Tibial artery (tissue), 4 donors: ENCODE data around the gene TBC1D24.
"Not testable (repeated sequence)": the region's sequence is repeated elsewhere in the genome, so short reads cannot be mapped to it uniquely, and the experiment has no call there.

Experiments used
- DNase-seq, 2 donors: peaks; one replicate each; pipeline ENCODE4 v3.0.0-alpha.2; 2019
- H3K27ac ChIP-seq, 2 donors: fragments of 200-600 bp; sonication (generic) in 1 of 2; 1 replicate in 1 of 2; 2 replicates in 1 of 2; pipeline ENCODE4 v1.5.1; 2018 to 2019; ENCODE audit warnings: mild to moderate bottlenecking in 1 of 2
- H3K27me3 ChIP-seq, 2 donors: fragments of 200-600 bp; sonication (generic) in 1 of 2; one replicate each; pipeline versions ENCODE4 v1.5.1 to v1.6.0; 2016 to 2019
- H3K36me3 ChIP-seq, 3 donors: fragments of 200-600 bp; sonication (generic) in 2 of 3; one replicate each; pipeline ENCODE4 v1.5.1; 2016 to 2019; ENCODE audit warnings: mild to moderate bottlenecking in 2 of 3
- H3K4me1 ChIP-seq, 4 donors: fragments of 200-600 bp; sonication (generic) in 2 of 4; 1 replicate in 3 of 4; 2 replicates in 1 of 4; pipeline ENCODE4 v1.5.1; 2016 to 2019
- H3K4me3 ChIP-seq, 2 donors: fragments of 200-600 bp; sonication (generic) in 1 of 2; 1 replicate in 1 of 2; 2 replicates in 1 of 2; pipeline ENCODE4 v1.5.1; 2018 to 2019; ENCODE audit warnings: mild to moderate bottlenecking in 2 of 2
- H3K9me3 ChIP-seq, 3 donors: fragments of 200-600 bp; sonication (generic) in 1 of 3; one replicate each; pipeline ENCODE4 v1.5.1; 2016 to 2019
- intact Hi-C: fragments of 100-400 bp; cut with DNase I; formaldehyde crosslinking; loops from one replicate; pipeline ENCODE4 v1.15.0; 2023; ENCODE audit warnings: low total_unique reads
- TF ChIP-seq, protein P1 (sequence below), 2 experiments: fragments of 200-600 bp in 1 of 2; fragments of 450-650 bp in 1 of 2; IDR thresholded peaks; one replicate each; pipeline ENCODE4 v1.5.1; 2017 to 2019; ENCODE audit warnings: antibody characterized with exemption in 2 of 2, mild to moderate bottlenecking in 1 of 2, moderate library complexity in 1 of 2

TBC1D24 gene

DNA sequence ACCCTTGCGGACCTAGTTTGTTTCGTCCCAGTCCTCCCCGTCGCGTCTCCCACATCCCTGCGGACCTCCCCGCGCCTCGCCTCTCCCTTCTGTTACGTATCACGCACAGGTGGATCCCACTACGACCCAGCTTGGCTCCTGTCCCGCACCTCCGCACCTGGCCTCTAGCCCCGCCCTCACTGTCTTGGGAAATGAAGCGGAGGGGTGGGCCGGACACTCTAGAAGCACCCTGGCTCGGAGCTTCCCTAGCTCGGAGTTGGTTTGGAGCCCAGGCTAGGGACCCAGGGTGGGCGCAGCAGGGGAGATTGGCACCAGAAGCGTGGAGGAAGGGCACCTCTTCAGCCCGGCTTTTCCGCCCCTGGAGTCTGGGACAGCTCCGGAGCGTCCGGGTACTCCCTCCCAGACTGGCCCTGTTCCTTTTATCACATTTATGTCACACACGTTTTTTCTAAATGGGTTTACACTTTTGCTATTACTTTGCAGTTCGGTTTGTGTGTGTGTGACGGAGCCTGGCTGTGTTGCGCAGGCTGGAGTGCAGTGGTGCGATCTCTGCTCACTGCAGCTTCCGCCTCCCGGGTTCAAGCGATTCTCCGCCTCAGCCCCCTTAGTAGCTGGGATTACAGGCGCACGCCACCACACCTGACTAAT lies 57.7 kb downstream of the TBC1D24 start:
- DNase-seq: peak; percentile 67 to 87
- H3K4me1 ChIP-seq: peaks cover 0 to 22% (median 10%) of the 10 kb centered on the region in 4 donors
- H3K36me3 ChIP-seq: peaks cover 6 to 23% (median 12%) of the 10 kb centered on the region in 3 donors
- intact Hi-C loops: no loop called here
- TF ChIP-seq, protein P1, sequence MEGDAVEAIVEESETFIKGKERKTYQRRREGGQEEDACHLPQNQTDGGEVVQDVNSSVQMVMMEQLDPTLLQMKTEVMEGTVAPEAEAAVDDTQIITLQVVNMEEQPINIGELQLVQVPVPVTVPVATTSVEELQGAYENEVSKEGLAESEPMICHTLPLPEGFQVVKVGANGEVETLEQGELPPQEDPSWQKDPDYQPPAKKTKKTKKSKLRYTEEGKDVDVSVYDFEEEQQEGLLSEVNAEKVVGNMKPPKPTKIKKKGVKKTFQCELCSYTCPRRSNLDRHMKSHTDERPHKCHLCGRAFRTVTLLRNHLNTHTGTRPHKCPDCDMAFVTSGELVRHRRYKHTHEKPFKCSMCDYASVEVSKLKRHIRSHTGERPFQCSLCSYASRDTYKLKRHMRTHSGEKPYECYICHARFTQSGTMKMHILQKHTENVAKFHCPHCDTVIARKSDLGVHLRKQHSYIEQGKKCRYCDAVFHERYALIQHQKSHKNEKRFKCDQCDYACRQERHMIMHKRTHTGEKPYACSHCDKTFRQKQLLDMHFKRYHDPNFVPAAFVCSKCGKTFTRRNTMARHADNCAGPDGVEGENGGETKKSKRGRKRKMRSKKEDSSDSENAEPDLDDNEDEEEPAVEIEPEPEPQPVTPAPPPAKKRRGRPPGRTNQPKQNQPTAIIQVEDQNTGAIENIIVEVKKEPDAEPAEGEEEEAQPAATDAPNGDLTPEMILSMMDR (IDR thresholded peaks at IDR 0.05): no peak
- no peaks in the 10 kb centered on the region for H3K27me3 ChIP-seq
- peak overlapping the region; percentile 98 to 99 for H3K27ac ChIP-seq
- H3K4me3 ChIP-seq: peak overlapping the region; percentile 72 to 84
- no peaks in the 10 kb centered on the region for H3K9me3 ChIP-seq

- Histone ChIP-seq H3K4me1 (peaks cover 0 to 22% (median 10%) of the 10 kb centered on the region in 4 donors), H3K4me3 (peak overlapping the region; percentile 72 to 84)
- intact Hi-C loops: not testable (repeated sequence)
Measured at GRCh38 chr16:2533142-2533755, 58.3 kb downstream of the TBC1D24 start.

GRCh38 chr16:2533912-2534311 lies 59.0 kb downstream of the TBC1D24 start:
- no peak for DNase-seq
- peak overlapping the region in 1 of 2 donors; percentile 99 for H3K27ac ChIP-seq

More at GRCh38 chr16:2533142-2533755, 58.3 kb downstream of the TBC1D24 start:
- not testable (repeated sequence) for H3K9me3 ChIP-seq, H3K27me3 ChIP-seq, DNase-seq
- Histone ChIP-seq H3K36me3 (peaks cover under 1 to 17% (median 6%) of the 10 kb centered on the region in 3 donors), H3K27ac (peak overlapping the region; percentile 98 to 99)

DNA sequence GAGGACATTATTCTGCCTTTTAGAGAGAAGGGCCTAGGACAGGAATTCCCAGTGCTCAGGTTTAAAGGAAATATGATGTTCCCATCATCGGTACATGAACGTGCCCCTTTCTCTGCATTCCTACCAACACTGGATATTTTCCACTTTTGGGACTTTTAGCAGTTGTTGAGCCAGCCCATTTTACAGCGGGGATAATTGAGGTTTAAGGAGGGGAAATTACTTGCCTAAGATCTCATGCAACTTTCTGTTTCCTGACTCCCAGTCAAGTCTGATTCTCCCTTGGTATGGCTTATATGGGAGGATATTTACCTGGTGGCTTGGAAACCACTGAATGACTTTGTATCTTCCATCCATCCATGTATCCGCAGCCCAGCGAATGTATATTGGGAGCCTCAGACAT lies 59.4 kb downstream of the TBC1D24 start:
- DNase-seq, H3K27me3 ChIP-seq, intact Hi-C loops, H3K4me3 ChIP-seq, H3K27ac ChIP-seq, H3K36me3 ChIP-seq, H3K9me3 ChIP-seq: not testable (repeated sequence)
- H3K4me1 ChIP-seq: peaks cover 0 to 30% (median 18%) of the 10 kb centered on the region in 4 donors

More at GRCh38 chr16:2533912-2534311, 59.0 kb downstream of the TBC1D24 start:
- peaks cover 0 to 10% (median 0%) of the 10 kb centered on the region in 3 donors for H3K36me3 ChIP-seq
- H3K27me3 ChIP-seq: no peaks in the 10 kb centered on the region
- peaks cover 0 to 25% (median 14%) of the 10 kb centered on the region in 4 donors for H3K4me1 ChIP-seq
- H3K4me3 ChIP-seq: no peak overlapping the region
- intact Hi-C loops: no loop called here
- no peaks in the 10 kb centered on the region for H3K9me3 ChIP-seq
- TF ChIP-seq, protein P1 (IDR thresholded peaks at IDR 0.05): no peak

DNA sequence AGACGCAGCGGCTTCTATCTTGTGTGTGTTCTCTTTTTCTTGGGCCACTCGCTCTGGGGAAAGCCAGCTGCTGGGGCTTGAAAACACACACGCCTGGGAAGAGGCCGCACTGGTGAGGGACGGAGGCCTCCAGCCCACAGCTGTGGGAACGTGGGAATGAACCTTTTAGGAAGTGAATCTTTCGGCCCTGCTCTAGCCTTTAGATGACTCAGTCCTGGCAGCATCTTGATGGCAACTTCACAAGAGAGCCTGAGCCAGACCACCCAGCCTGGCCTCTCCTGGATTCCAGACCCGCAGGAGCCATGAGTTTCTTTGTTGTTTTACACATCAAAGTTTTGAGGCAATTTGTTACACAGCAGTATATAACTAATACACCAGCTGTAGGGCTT lies 60.7 kb downstream of the TBC1D24 start:
- intact Hi-C loops: no loop called here
- H3K27me3 ChIP-seq: no peaks in the 10 kb centered on the region
- H3K4me3 ChIP-seq: no peak overlapping the region
- H3K9me3 ChIP-seq: no peaks in the 10 kb centered on the region
- peak overlapping the region in 1 of 2 donors; percentile 34 for H3K27ac ChIP-seq
- TF ChIP-seq, protein P1 (IDR thresholded peaks at IDR 0.05): no peak
- peak; percentile 66 to 79 for DNase-seq
- peaks cover 0 to 5% (median 0%) of the 10 kb centered on the region in 3 donors for H3K36me3 ChIP-seq
- peaks cover 0 to 43% (median 31%) of the 10 kb centered on the region in 4 donors for H3K4me1 ChIP-seq

DNA sequence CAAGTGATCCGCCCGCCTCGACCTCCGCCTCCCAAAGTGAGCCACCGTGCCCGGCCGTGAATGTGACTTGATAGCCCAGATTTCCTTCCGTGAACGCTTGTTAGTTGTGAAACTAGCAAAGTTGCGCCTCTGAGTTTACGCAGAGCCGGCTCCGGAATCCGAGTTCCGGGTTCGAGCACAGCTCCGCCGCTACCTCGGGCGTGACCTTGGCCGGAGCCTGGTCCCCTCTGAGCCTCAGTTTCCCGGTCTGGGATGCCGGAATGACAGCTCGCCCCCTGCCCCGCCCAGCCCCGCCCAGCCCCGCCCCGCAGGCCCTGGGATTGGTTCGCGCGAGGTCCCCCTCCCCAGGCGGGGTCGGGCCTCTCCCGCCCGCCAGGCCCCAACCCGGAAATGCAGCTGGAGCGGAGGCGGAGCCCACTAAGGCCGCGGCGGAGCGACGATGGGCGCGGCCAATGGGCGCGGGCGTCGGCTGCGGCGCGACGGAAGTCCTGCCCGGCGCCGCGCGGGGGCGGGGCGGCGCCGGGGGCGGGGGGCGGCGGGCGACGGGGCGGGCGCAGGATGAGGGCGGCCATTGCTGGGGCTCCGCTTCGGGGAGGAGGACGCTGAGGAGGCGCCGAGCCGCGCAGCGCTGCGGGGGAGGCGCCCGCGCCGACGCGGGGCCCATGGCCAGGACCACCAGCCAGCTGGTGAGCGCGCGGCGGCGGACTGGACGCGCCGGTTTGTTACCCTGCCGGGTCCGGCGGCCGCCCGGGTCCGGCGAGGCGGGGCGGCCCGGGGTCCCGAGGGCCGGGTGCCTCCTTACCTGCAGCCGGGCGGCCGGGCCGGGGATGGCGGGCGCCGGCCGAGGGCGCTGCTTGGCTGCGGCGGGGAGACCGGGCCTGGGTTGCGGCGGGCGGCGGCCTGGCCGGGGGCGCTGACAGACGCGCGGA lies 62.8 kb downstream of the TBC1D24 start, which contains the start of gene PDPK1:
PDPK1 (plus strand) TSS at position 571 of the 929 bp plus-strand sequence; CDS start at position 663, 92 bp downstream.
- Histone ChIP-seq H3K27me3 (no peaks in the 10 kb centered on the region), H3K9me3 (no peaks in the 10 kb centered on the region), H3K27ac (peak within 1 kb of the TSS; percentile 76 to 85), H3K4me3 (peak within 1 kb of the TSS; percentile 62 to 78), H3K4me1 (peaks cover 0 to 45% (median 31%) of the 10 kb centered on the region in 4 donors), H3K36me3 (peaks cover 0 to 8% (median 0%) of the 10 kb centered on the region in 3 donors)
- intact Hi-C loops: no loop called here
- TF ChIP-seq, protein P1 (IDR thresholded peaks at IDR 0.05): peak in 1 of 2 experiments; percentile 21
- peak; percentile 90 to 97 for DNase-seq

DNA sequence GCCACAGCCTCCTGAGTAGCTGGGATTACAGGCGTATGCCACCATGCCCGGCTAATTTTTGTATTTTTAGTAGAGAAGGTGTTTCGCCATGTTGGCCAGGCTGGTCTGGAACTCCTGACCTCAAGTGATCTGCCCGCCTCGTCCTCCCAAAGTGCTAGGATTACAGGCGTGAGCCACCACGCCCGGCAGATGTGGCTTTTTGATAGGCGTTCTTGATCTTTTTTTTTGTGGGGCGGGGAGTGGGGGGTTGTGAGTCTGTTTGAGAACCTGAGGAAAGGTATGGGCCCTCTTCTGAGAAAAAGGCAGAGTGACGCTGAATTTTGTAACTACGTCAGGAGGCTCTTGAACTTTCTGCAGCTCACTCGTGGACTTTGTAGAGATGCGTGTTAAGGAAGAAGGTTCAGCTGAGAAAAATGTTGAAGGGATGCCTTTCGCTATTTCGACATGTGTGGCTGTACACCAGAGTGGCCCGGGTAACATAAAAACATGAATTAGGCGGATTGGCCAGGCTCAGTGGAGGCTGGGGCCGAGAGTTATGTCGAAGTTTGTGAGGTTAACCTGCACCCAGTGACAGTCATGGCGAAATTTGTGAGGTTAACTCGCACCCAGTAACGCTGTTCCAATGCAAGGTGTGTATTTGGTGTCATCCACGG lies 64.4 kb downstream of the TBC1D24 start:
- DNase-seq, intact Hi-C loops, H3K27ac ChIP-seq, H3K27me3 ChIP-seq, H3K36me3 ChIP-seq, H3K9me3 ChIP-seq: not testable (repeated sequence)
- peaks cover 0 to 41% (median 31%) of the 10 kb centered on the region in 4 donors for H3K4me1 ChIP-seq
- H3K4me3 ChIP-seq: peak overlapping the region; percentile 62 to 78

- H3K27me3 ChIP-seq, DNase-seq, intact Hi-C loops, H3K4me3 ChIP-seq, H3K9me3 ChIP-seq, H3K27ac ChIP-seq: not testable (repeated sequence)
- Histone ChIP-seq H3K4me1 (peaks cover 0 to 41% (median 31%) of the 10 kb centered on the region in 4 donors), H3K36me3 (peaks cover 0 to 14% (median 0%) of the 10 kb centered on the region in 3 donors)
Measured at GRCh38 chr16:2539845-2540458, 65.0 kb downstream of the TBC1D24 start.
